Mesenchymal stem cell (in vitro differentiated cells and primary cell): ENCODE data around the gene LAMB2.

Experiments
- DNase-seq: peaks from one replicate; pipeline ENCODE4 v3.0.0-alpha.2; 2013
- H2AFZ ChIP-seq: one replicate; pipeline ENCODE4 v1.6.1; 2013; ENCODE audit warnings: low read depth, mild to moderate bottlenecking, control low read depth, inconsistent platforms, low read length, moderate library complexity
- H2AK5ac ChIP-seq: 2 replicates; pipeline ENCODE4 v1.6.1; 2013; ENCODE audit warnings: low read length, moderate library complexity, mild to moderate bottlenecking, inconsistent platforms; ENCODE audit not compliant: severe bottlenecking
- H2BK120ac ChIP-seq: one replicate; pipeline ENCODE4 v1.6.1; 2013; ENCODE audit warnings: low read depth, mild to moderate bottlenecking, inconsistent platforms, low read length, moderate library complexity
- H2BK12ac ChIP-seq, 2 experiments: one replicate each; pipeline ENCODE4 v1.6.1; 2013; ENCODE audit warnings: inconsistent platforms in 2 of 2, low read length in 2 of 2, mild to moderate bottlenecking in 2 of 2, moderate library complexity in 2 of 2, control low read depth in 1 of 2
- H2BK15ac ChIP-seq: one replicate; pipeline ENCODE4 v1.6.1; 2013; ENCODE audit warnings: mild to moderate bottlenecking, low read depth, inconsistent platforms; ENCODE audit not compliant: poor library complexity, severe bottlenecking
- H2BK5ac ChIP-seq: 2 replicates; pipeline ENCODE4 v1.6.1; 2013; ENCODE audit warnings: low read depth, mild to moderate bottlenecking, low read length, control low read depth, inconsistent platforms; ENCODE audit not compliant: poor library complexity, severe bottlenecking
- H3K14ac ChIP-seq, 2 experiments: one replicate each; pipeline ENCODE4 v1.6.1; 2013; ENCODE audit warnings: inconsistent platforms in 2 of 2, low read length in 2 of 2, control low read depth in 1 of 2, mild to moderate bottlenecking in 1 of 2, moderate library complexity in 1 of 2
- H3K18ac ChIP-seq, 2 experiments: one replicate each; pipeline ENCODE4 v1.6.1; 2013; ENCODE audit warnings: inconsistent platforms in 2 of 2, low read length in 2 of 2, control low read depth in 1 of 2, low read depth in 1 of 2, mild to moderate bottlenecking in 1 of 2
- H3K23ac ChIP-seq, 2 experiments: one replicate each; pipeline ENCODE4 v1.6.1; 2013; ENCODE audit warnings: inconsistent platforms in 2 of 2, low read length in 2 of 2, mild to moderate bottlenecking in 2 of 2, moderate library complexity in 2 of 2, control low read depth in 1 of 2
- H3K27ac ChIP-seq: 2 replicates; pipeline ENCODE4 v1.5.1; 2013; ENCODE audit warnings: mild to moderate bottlenecking, moderate library complexity, low read length, control low read depth, inconsistent platforms; ENCODE audit not compliant: poor library complexity, severe bottlenecking
- H3K27me3 ChIP-seq, 2 experiments: 2 replicates each; pipeline versions ENCODE4 v1.6.1 to v1.7.0; 2013; ENCODE audit warnings: low read length in 2 of 2, mild to moderate bottlenecking in 2 of 2, moderate library complexity in 2 of 2, control low read depth in 1 of 2, inconsistent platforms in 1 of 2; ENCODE audit not compliant: control insufficient read depth in 1 of 2, insufficient read depth in 1 of 2
- H3K36me3 ChIP-seq, 2 experiments: 2 replicates each; pipeline versions ENCODE4 v1.6.1 to v1.7.0; 2013; ENCODE audit warnings: low read length in 2 of 2, control low read depth in 1 of 2, inconsistent platforms in 1 of 2, low read depth in 1 of 2, mild to moderate bottlenecking in 1 of 2; ENCODE audit not compliant: insufficient read depth in 2 of 2, control insufficient read depth in 1 of 2
- H3K4ac ChIP-seq, 2 experiments: one replicate each; pipeline ENCODE4 v1.6.1; 2013; ENCODE audit warnings: inconsistent platforms in 2 of 2, low read length in 2 of 2, mild to moderate bottlenecking in 2 of 2, moderate library complexity in 2 of 2, control low read depth in 1 of 2, low read depth in 1 of 2
- H3K4me1 ChIP-seq: 2 replicates; pipeline ENCODE4 v1.6.1; 2013; ENCODE audit warnings: low read depth, low read length, control low read depth; ENCODE audit not compliant: control insufficient read depth, insufficient read depth
- H3K4me2 ChIP-seq: 2 replicates; pipeline ENCODE4 v1.6.1; 2013; ENCODE audit warnings: low read length, mild to moderate bottlenecking, inconsistent platforms; ENCODE audit not compliant: poor library complexity, severe bottlenecking
- H3K4me3 ChIP-seq, 2 experiments: 2 replicates each; pipeline versions ENCODE4 v1.5.1 to v1.7.0; 2013; ENCODE audit warnings: low read length in 2 of 2, mild to moderate bottlenecking in 2 of 2, control low read depth in 1 of 2, low read depth in 1 of 2; ENCODE audit not compliant: insufficient read depth in 1 of 2
- H3K79me1 ChIP-seq: replicated peaks from 2 replicates; pipeline ENCODE4 v1.6.1; 2013; ENCODE audit warnings: mild to moderate bottlenecking, control low read depth, low read length, inconsistent platforms; ENCODE audit not compliant: poor library complexity, severe bottlenecking
- H3K9ac ChIP-seq: 2 replicates; pipeline ENCODE4 v1.7.0; 2013; ENCODE audit warnings: mild to moderate bottlenecking, low read length, moderate library complexity
- H3K9me3 ChIP-seq: 2 replicates; pipeline ENCODE4 v1.7.0; 2013; ENCODE audit warnings: mild to moderate bottlenecking, low read length; ENCODE audit not compliant: control insufficient read depth
- H4K8ac ChIP-seq: one replicate; pipeline ENCODE4 v1.6.1; 2013; ENCODE audit warnings: inconsistent platforms, mild to moderate bottlenecking, low read length, moderate library complexity
- H4K91ac ChIP-seq: one replicate; pipeline ENCODE4 v1.6.1; 2013; ENCODE audit warnings: mild to moderate bottlenecking, low read length, inconsistent platforms
- WGBS: methylation state at CpG from one replicate; pipeline ENCODE4 v1.1.7; 2013; ENCODE audit warnings: mixed read lengths; 5-methylcytosine and 5-hydroxymethylcytosine counted together

Gene LAMB2

GRCh38 chr3:49098910-49099630, 33.8 kb downstream of the LAMB2 start:
- no peak overlapping the region for H2BK15ac ChIP-seq
- no peak overlapping the region for H2AFZ ChIP-seq
- peaks cover 61 to 69% of the 10 kb centered on the region in 2 experiments for H3K36me3 ChIP-seq
- 95% methylated on average over 13 of the region's 13 CpGs for WGBS
- H3K9me3 ChIP-seq = no peaks in the 10 kb centered on the region
- H3K4me2 ChIP-seq = no peak overlapping the region
- no peak overlapping the region for H4K8ac ChIP-seq
- no peak overlapping the region for H4K91ac ChIP-seq
- H3K27me3 ChIP-seq = no peaks in the 10 kb centered on the region
- H3K79me1 ChIP-seq = peaks cover 55% of the 10 kb centered on the region
- H2AK5ac ChIP-seq = no peak overlapping the region
- no peak overlapping the region for H3K27ac ChIP-seq
- H3K4ac ChIP-seq = no peak overlapping the region
- H3K4me3 ChIP-seq = no peak overlapping the region
- H3K14ac ChIP-seq = no peak overlapping the region
- no peak overlapping the region for H3K18ac ChIP-seq
- no peak overlapping the region for H2BK12ac ChIP-seq
- no peak overlapping the region for H2BK5ac ChIP-seq
- no peak overlapping the region for H3K9ac ChIP-seq
- H2BK120ac ChIP-seq = no peak overlapping the region
- H3K23ac ChIP-seq = no peak overlapping the region
- H3K4me1 ChIP-seq = peaks cover 19% of the 10 kb centered on the region
- no peak for DNase-seq

GRCh38 chr3:49098429-49098828, 34.4 kb downstream of the LAMB2 start:
- Histone ChIP-seq H2AFZ (no peak overlapping the region), H3K36me3 (peaks cover 61 to 69% of the 10 kb centered on the region in 2 experiments), H3K4me2 (no peak overlapping the region), H2BK15ac (no peak overlapping the region), H2BK5ac (no peak overlapping the region), H3K4ac (no peak overlapping the region), H4K8ac (no peak overlapping the region), H3K27me3 (no peaks in the 10 kb centered on the region), H3K14ac (no peak overlapping the region), H2AK5ac (no peak overlapping the region), H3K18ac (no peak overlapping the region), H3K79me1 (peaks cover 49% of the 10 kb centered on the region), H3K4me3 (no peak overlapping the region), H3K4me1 (peaks cover 12% of the 10 kb centered on the region), H4K91ac (no peak overlapping the region), H3K9ac (no peak overlapping the region), H3K9me3 (no peaks in the 10 kb centered on the region), H2BK120ac (no peak overlapping the region), H3K23ac (no peak overlapping the region), H2BK12ac (no peak overlapping the region), H3K27ac (no peak overlapping the region)
- DNase-seq = no peak
- 96% methylated on average over 5 of the region's 5 CpGs for WGBS

GRCh38 chr3:49093853-49094767, 38.7 kb downstream of the LAMB2 start, which contains the start of gene QRICH1:
Gene QRICH1 (minus strand): TSS chr3:49094071. CDS start chr3:49077017, 17,054 bp downstream.
- Histone ChIP-seq H4K91ac (peak within 1 kb of the TSS; percentile 99), H3K14ac (peak within 1 kb of the TSS; percentile 48 to 98), H2BK5ac (peak within 1 kb of the TSS; percentile 47), H3K4me3 (peak within 1 kb of the TSS; percentile 93 to 100), H2BK120ac (peak within 1 kb of the TSS; percentile 91), H2AFZ (peak within 1 kb of the TSS; percentile 78), H2BK12ac (peak within 1 kb of the TSS; percentile 55 to 83), H3K27ac (peak within 1 kb of the TSS; percentile 86), H3K9me3 (no peaks in the 10 kb centered on the region), H2AK5ac (peak within 1 kb of the TSS; percentile 73), H3K4ac (peak within 1 kb of the TSS; percentile 99), H4K8ac (peak within 1 kb of the TSS; percentile 91), H3K4me1 (peaks cover 7% of the 10 kb centered on the region), H3K9ac (peak within 1 kb of the TSS; percentile 100), H3K36me3 (peaks cover 29 to 34% of the 10 kb centered on the region in 2 experiments), H3K27me3 (no peaks in the 10 kb centered on the region), H3K23ac (peak within 1 kb of the TSS in 1 of 2 experiments; percentile 64), H2BK15ac (peak within 1 kb of the TSS; percentile 92), H3K79me1 (peaks cover 13% of the 10 kb centered on the region), H3K4me2 (peak within 1 kb of the TSS; percentile 79), H3K18ac (peak within 1 kb of the TSS; percentile 99)
- DNase-seq = peak; percentile 99
- WGBS = 2% methylated on average over 65 of the region's 65 CpGs
